H1 (cell line): ENCODE measurements around the gene UGT1A8. TPM values are rescaled to one million over a fixed set of nuclear protein-coding genes. Genes with fewer than 3 reads are reported as not detected.

Source experiments
- KDM1A ChIP-seq: fragments of 200-600, 300-600 bp; sonication (generic); IDR thresholded peaks from 2 replicates; pipeline ENCODE4 v1.7.1; 2016; ENCODE audit warnings: mild to moderate bottlenecking, low read length, borderline replicate concordance
- POLR2A ChIP-seq, 2 experiments: IDR thresholded peaks; 1 replicate in 1 of 2; 2 replicates in 1 of 2; pipeline ENCODE4 v1.6.1; 2011; ENCODE audit warnings: low read depth in 2 of 2, low read length in 2 of 2, mild to moderate bottlenecking in 2 of 2; ENCODE audit errors: control extremely low read depth in 1 of 2
- polyA plus RNA-seq, 7 experiments: library from polyadenylated mRNA; depleted of rRNA in 3 of 7; stranded (reverse) in 5 of 7; unstranded in 2 of 7; fragments of >200 nt in 5 of 7; fragments of 200-250 nt in 2 of 7; gene quantifications; 1 replicate in 5 of 7; 2 replicates in 1 of 7; 4 replicates in 1 of 7; pipeline versions ENCODE4 v1.2.1 to v1.2.3, GENCODE V29; 2011 to 2013; ENCODE audit warnings: missing spikeins in 2 of 7, mixed read lengths in 2 of 7
- total RNA-seq: library from RNA; stranded (reverse); fragmentation: NEBNext Ultra II Directional; extraction: Animal tissue kit (Norgen Biotek cat#: 25700); gene quantifications from 2 replicates; pipeline ENCODE4 v1.2.1, GENCODE V29; 2021

Gene UGT1A8
- total and polyA plus RNA-seq, 2 of the 8 experiments (the other 6 are each of a cell fraction or from before 2014, with no cell fraction given) = not detected

DNA sequence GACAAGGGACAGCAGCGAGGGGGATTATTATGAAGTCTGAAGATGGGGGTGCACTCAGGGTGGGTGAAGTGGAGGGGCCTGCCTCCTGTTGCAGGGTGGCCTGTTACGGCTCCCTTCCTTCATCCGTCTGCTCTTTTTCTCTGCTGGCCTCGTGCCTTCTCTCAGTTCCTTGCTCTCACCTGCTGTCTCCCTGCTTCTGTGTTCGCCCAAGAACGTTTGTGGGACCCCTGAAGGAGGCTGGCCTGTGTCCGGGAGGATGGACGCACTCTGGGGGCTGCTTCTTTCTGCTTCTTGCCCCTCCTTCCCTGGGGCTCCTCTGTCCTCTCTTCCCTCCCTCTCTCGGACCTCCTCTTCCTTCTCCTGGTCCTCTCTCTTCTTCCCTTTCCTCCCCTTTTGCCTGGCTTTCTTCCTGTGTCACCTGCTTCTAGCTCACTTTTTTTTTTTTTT is 174.5 kb downstream of the UGT1A8 start (continued):
- TF ChIP-seq KDM1A (no peak), POLR2A (IDR thresholded peaks at IDR 0.05; ENCODE audit: control extremely low read depth in 1 of 2, low read depth in 2 of 2, low read length in 2 of 2) (no peak)
